RPMI8226 (cell line): ENCODE measurements around the gene ITPRID2.

Experiments used
- DNase-seq: peaks from one replicate; pipeline ENCODE4 v3.0.0-alpha.2; 2015

ITPRID2 gene

DNA sequence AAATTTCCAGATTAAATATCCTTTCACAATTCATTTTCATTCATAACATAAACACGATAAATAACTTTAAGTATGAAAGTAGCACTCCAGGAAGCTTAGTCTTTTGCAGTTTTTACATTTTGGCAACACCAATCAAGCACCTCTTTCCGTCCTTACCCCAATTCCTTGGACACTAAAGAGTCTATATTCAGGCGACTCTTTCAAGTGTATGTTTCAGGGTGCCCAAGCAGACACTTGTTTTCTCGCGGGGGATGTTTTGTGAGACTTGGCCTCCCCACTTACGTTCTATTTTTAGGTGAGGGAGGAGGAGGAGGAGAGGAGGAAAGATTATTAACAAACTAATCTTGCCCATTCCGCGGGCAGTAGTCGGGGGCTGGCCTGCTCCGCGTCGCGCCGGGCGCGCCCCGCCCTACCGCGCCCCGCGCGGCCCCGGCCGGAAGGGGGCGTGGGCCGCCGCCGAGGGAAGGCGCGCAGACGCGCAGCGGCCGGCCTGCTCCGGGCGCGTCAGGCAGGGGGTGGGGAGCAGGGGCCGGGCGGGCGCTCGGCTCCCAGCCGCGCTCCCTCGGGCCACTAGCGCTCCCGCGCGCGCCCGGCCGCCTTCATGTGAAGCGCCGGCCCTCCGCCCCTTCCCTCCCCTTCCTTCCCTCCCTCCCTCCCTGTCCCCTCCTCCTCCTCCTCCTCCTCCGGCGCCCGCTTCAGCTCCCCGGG is at the start of gene ITPRID2:
Gene ITPRID2 (plus strand): TSS at position 473 of the 708 bp plus-strand sequence. CDS start 337 bp downstream, outside the sequence.
- DNase-seq = peak; percentile 92

DNA sequence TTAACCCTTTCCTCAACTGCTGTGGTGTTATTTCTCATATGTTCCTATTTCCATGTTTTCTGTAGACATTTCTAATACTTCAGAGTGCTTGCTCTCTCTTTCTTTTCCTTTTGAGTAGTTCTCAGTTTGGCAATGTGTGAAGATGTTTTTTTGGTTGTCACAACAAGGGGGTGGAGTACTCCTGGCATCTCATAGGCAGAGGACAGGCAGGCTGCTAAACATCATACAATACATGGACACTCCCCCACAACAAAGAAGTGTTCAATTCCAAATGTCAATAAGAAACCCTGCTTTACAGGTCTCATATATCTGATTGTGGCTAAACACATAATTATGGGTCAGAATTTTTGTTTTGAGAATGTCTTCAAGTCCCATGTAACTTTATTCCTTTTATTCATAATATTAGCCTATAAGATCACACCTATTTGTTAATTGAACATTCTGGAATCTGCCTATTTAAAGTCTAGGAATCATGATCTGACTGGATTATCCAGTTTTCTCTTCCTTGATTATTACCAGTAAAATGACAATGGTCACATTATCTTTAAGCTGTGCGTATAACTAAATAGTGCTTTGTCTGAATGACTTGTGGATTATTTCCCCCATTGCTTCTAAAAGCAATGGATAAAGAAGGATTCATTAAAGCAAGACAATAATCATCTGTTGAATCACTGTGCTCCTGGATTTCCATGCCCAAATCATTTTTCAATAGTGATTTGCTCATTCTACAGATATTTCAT is 46.8 kb upstream of the ITPRID2 start:
- no peak for DNase-seq

DNA sequence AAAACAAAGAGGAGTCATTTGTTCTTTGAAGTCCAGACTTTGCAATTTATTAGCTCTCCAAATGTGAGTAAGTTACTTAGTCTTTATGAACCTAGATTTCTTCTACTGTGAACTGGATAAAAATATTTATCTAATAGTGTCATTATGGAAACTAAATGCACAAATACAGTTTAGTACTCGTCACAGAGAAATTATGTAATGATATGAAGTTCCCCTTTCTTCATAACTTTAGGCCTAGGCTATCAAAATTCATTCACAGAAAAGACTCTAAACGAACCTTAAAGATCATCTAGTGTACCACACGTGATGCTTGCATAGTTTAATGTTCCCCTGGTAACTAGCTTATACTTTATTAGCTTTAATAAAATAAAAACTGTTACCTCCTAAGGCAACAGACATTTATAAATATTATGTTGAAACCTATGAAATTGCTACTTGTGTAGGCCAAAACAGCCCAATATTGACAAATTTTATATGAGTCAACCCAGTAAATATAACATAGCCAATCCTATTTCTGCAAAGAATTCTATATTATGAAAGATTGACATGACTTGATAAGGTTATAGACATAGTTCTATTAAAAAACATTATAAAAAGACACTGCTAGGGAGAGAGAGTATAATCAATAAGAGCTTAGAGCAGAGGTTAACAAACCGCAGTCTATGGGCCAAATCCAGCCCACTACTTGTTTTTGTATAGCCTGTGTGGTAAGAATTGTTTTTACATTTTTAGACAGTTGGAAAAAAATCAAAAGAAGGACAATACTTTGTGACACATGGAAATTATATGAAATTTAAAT is 44.9 kb upstream of the ITPRID2 start:
- DNase-seq = no peak

DNA sequence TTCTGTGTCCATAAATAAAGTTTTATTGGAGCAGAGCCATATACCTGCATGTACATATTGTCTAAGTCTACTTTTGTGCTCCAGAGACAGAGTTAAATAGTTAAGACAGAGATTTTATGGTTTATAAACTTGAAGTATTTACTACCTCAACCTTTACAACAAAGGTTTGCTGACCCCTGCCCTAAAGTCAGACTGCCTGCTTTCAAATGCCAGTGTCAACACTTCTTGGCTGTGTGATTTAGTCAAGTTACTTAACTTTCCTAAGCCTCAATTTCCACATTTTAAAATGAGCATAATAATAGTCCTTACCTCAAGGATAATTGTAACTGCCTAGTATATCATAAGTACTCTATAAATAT is 44.4 kb upstream of the ITPRID2 start:
- DNase-seq = no peak

DNA sequence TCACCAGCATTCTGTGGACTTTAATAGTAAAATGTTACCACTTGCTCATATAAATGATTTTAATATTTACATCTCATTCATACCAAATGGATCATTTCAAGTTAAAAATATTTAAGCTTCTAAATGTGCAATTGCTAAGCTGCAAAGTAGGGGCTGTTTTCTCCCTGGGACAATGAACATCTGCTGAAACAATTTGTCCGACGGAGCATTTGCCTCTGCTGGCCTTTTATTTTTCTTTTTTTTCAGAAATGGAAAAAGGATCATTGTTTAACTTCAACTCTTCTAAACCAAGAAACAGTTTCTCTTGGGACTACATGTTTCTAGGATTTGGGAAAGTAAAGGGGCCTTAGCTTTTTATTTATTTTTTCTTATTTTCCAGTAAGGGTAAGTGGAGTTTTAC is 43.8 kb upstream of the ITPRID2 start:
- no peak for DNase-seq

DNA sequence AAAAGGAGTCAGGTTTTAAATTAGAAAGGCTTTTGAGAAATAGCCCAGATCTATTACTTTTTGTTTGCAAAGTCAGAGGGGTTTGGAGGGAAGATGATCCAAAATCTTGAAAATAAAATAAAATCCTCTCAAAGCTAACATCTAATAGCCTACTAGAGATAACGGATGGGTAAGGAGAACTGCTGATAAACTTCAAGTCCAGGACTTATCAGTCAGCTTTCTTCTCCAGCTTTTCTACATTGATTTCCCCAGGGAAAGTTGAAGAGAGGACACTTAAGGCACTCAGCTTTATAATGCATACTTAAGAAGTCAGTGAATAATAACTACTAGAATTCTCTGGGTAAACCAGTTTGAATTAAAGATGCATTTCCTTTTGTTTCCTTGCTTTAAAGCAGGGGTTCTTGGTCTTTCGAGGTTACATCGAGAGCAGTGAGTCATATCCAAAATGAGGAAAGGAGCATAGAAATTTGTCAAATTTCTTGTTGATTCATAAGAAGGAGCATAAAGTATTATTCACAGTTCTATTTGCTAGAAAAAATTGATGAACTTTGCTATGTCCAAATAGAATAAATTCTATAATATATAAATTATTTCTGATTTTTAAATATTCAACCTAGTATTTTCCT is 43.2 kb upstream of the ITPRID2 start:
- DNase-seq = no peak

DNA sequence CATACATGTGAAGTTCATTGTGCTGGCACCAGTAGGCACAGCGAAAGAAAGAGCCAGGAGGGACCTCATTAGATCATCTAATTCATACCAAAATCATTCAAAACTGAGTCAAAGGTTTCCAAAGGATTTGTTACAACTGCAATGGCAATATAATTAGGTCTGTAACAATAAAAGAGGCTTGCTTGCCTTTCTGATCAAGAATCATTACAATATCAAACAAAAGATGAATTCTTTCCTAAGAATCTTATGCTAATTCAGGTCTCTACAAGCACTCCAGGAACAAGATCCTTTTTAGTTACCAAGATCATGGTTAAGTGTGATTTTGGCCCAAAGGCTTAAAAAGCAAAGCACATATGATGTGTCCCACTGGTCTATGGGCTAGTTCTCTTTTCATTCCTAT is 41.9 kb upstream of the ITPRID2 start:
- DNase-seq = no peak

DNA sequence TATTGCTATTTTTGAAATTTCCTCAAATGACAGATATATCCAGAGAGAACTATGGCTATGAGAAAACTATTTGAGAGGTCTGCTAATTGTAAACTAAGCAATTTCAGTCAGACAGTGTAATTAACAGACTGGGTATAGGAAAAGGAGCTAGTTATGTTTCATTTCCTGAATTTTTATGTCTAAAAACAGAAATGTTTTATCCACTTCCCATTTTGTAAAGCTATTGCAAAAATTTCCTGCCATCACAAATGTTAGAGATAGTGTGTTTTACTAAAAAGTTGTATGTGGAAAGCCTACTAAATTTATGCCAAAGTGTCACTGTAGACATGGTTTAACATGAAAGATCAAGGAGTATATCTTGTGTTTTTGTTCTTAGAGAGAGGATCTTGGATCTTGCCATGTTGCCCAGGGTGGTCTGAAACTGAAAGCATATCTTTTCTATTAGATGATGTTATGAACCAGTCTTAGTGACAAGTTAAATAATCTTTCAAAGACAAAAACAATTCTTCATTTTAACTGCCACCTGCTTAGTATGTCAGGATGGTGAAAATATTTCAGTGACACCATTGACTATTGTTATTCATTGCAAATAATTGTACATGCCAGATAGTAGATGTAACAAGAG is 40.5 kb upstream of the ITPRID2 start:
- no peak for DNase-seq

DNA sequence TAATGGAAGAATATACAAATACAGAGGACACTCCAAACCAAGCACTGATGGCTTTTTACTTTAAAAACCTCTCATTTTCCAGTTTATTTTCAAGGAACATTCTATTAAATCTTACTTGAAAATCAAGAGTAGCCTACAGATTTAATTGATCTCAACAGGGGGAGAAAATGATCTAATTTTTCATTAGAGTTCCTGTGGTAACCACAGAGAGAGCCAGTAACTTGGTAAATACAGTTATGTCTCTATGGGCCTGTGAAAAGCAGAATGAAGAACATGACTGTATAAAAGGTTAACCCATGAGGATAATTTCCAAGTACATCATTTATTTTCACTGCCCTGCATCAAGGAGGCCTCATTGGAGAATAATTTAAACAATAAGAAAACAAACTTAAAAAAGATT is 39.8 kb upstream of the ITPRID2 start:
- no peak for DNase-seq

DNA sequence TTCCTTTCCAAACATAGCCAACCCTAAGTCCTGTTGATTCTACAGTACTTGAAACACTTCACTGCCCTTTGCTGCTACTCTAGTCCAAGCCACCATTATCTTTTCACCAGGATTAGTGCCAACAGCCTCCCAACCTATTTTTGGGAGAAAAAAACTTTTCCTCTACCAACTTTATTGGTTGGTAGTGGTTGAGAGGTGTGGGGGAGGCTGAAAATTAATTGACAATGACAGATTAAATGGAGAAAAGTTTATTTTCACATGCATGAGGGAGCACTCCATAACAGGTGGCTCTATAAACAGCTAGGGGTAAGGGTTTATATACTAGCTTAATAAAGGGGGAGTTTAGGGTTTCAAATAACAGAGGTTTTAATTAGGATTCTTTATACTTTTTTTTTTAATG is 37.8 kb upstream of the ITPRID2 start:
- DNase-seq = no peak

DNA sequence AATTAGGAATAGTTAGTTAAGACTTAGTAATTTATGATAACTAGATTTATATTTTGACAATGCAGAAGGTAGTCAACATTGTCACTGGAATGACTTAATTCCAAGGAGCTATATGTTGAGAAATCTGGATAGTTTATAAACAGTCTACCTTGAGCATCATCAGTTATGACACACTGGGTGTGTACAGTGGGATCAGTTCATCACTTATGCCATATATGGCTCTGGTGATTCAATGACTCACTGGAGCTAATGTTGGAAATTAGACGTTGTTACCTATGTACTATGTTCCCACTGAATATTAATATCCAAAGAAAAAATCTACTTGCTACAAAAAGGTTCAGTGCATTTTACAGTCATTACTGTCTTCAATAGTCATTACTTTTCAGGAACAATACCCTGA is 34.0 kb upstream of the ITPRID2 start:
- DNase-seq = no peak

DNA sequence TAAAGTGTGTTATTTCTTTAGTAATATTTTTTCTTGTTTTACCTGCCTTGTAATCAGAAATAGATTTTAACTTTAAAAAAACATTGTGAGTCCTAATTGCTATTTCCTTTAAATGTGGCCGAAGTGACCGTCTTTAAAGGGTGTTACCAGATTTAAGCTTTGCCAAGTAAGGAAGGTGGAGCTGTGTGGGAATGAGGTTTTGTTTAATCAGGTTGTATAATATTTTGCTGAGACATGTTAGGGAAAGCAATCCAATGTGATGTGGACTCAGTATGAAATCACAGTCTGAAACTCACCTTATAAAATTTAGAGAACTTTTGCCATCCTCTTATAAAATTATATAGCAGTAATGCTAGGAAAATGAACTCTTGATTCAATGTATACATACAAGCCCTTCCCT is 32.9 kb upstream of the ITPRID2 start:
- no peak for DNase-seq

DNA sequence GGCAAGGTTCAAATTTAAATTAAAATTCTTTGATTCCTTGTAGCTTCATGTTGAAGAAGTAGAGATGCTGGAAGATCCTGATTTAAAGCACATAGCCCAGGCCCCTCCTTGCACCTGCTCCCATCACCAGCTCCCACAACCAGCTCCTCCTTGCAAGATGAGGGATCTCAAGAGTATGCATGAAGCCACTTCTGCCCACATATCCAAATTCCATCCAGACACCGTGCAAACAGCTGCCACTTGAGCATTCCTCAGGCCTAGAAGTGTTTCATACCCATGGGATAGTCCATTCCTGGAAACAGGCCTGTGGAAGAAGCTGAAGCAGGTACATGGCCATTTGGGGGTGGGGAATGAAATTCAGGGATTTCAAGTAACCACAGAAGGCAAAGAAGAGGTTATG is 32.4 kb upstream of the ITPRID2 start:
- DNase-seq = no peak

DNA sequence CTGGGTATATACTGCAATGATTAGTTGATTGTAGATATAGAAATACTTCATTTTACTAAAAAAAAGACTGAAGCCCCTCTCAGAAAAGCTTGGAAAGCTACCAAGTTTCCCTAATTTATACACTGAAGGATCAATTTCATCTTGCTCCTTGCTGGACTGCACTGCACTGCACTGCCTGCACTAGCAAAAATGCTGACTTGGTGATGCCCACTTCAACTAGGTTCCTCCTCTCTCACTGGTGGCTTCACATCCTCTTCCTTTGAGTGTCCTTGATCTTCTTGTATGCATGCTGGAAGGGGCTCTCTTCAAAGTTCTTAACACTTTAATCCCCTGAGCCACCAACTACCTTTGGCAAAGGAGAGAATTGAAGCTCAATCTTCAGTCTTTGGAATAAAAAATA is 31.7 kb upstream of the ITPRID2 start:
- DNase-seq = no peak

DNA sequence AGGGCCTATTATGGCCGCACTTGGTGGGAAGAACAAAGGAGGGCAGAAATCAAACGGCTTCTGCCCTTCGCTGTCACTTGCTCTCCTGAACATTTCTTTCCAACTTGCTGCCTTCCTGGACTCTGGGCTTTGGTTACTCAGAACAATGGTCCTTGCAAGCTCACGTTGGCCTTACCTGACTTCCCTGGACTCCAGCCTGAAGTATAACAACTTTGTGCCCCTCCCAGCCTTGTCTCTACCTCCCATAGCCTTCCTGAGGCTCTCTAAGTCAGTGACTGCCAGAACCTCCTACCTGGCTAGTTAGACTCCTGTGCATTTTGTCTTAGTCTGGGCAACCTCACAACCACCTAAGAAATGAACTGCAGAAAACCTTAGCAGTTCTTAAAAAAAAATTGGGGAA is 30.2 kb upstream of the ITPRID2 start:
- DNase-seq = no peak

DNA sequence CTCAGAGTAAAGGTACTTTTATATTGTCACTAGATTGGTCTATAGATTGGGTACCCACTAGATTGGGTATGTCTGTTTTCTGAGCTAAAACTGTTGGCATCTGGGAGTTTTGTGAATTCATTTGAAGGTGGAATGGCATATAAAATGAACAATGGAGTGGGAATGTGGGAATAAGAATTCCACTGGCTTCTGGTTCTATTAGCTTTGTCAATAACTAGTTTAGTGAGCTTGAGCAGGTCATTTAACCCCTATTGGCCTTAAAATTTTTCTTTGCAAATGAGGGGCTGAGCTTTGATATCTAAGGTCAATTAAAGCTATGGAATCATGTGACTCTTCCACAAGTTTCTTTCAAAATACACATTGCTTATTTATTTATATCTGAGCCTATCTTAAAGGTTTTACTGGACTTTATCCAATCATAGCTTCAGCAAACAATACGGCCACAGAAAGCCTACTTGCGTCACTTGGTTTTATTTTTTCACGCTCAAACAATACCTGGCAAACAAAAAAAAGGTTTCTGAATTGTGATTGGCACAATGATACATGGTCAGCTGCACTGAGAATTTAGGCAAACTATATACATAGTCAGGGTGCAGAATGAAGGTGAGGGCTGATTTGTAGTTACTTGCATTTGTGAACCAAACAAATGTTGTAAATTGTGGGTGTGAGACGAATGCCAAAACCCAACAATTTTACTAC is 28.8 kb upstream of the ITPRID2 start:
- DNase-seq = no peak

DNA sequence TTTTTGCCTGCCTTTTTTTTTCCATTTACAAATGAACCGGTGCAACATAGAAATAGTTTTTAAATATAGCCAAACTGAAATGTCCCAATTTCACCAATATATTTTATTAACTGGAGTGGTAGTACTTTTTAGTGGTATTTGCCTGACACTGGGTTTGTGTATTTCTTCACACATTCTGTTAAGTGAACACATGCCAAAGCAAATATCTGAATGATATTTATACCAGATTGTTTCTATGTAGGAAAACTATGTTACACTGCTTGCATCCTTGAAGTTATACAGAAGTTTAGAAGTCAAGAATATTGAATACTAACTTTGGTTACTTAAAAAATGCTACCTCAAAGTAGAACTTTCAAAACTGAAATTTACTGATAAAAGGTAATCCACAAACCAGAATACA is 19.4 kb upstream of the ITPRID2 start:
- no peak for DNase-seq

DNA sequence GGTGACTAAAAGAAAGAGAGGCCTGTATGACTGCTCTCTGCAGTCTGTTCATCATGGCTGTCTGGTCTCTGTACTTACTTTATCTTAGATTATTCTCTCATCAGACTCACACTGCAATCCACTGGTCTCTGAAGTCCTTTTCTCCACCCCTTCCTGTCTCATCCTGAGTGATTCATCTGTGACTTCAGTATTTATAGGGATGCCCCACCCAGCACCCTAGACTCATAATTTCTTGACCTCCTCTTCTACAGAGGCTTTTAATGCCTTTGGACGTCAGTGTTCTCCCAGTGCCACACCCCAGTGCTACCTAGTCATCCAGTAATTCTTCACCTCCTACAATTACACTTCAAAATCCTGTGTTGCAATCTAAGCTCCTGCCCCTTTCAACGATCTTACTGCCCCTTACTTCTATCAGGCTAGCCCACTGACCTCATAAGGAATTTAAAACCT is 14.9 kb upstream of the ITPRID2 start:
- no peak for DNase-seq

DNA sequence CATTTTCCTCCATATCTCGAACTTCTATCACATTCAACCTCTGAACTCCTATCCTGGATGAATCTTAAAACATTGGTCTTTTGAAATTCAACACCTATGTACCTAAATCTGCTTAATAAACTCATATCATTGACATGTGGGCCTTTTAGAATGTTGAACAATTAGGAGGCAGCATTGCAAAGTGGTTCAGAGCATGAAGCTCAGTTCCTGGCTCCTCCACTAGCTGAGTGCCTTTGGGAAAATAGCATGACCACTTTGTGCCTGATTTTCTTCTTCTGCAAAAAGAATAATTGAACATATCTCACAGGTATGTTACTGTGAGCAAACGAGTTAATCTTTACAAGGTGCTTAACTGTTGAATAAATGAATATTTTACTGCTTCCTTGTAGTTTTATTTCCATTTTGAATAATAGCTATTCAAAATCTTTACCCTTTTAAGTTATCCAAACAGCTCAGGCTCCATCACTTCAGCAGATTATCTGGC is 14.3 kb upstream of the ITPRID2 start:
- no peak for DNase-seq

DNA sequence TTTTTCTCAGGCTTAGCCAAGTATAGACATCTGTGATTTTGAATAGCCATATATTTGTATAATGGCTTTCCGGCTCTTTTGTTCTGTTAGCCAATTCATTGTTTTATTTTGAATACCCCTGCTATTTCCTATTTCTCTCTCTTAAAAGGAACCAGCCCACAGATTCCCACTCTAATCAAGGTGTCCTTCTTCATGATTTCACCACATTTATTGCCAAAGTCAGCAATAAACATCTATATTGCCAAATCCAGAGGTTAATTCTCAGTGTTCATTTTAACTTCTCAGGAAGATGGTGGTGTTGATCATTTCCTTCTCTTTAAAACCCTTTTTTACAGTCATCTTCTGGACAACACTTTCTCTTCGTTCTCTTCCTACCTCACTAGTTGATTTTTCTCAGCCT is 13.1 kb upstream of the ITPRID2 start:
- no peak for DNase-seq

DNA sequence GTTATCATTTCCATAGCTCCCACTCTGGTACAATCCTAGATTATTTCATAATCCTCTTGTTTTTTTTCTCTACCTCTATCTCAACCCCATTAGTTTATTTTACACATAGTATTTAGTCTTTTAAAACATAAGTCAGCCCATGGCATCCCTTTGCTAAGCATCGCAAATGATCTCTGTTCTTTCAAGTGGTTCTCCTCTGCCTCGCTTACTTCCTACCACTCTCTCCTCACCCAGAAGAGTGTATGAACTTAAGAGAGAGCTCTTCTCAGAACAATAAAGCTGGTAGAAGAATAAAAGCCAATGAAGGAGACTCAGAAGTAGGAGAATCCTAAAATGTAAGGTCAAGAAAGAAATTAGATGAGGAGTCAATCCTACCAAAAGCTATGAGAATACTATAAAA is 12.2 kb upstream of the ITPRID2 start:
- no peak for DNase-seq
